ENCODE data around the gene RPL18A. TPM values are rescaled to one million over a fixed set of nuclear protein-coding genes. Genes with fewer than 3 reads are reported as not detected.

RPL18A gene
- total and polyA plus RNA-seq, 2 of the 13 experiments (the other 11 are each of a cell fraction or from before 2014, with no cell fraction given), result 1,471 to 2,004 TPM

- peak in 1 of 2 experiments; percentile 75; a peak in 1 of 4 replicates for TF ChIP-seq REST (IDR thresholded peaks at IDR 0.05; ENCODE audit: borderline replicate concordance in 1 of 2, low read depth in 1 of 2, low read length in 2 of 2)
- peak; percentile 56; the same call in 1 of the 2 replicates for TF ChIP-seq ZNF232 (CRISPR knock-in tag; IDR thresholded peaks at IDR 0.05; ENCODE audit: borderline replicate concordance)
- TF ChIP-seq ZBTB40 (IDR thresholded peaks at IDR 0.05), result peak; percentile 72
- TF ChIP-seq ZBTB40 (CRISPR knock-in tag; IDR thresholded peaks at IDR 0.05), result no peak
- TF ChIP-seq ZNF850 (CRISPR knock-in tag; conservative IDR thresholded peaks at IDR 0.05), result no peak
- TF ChIP-seq MLX (CRISPR knock-in tag; IDR thresholded peaks at IDR 0.05), result no peak
- TF ChIP-seq, protein P1, sequence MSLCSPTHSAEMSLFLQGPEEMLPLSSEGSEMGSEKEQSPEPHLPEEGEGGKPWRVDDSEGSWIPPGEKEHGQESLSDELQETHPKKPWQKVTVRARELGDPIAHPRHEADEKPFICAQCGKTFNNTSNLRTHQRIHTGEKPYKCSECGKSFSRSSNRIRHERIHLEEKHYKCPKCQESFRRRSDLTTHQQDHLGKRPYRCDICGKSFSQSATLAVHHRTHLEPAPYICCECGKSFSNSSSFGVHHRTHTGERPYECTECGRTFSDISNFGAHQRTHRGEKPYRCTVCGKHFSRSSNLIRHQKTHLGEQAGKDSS (CRISPR knock-in tag; IDR thresholded peaks at IDR 0.05; ENCODE audit: borderline replicate concordance, low read depth), result peak; percentile 21; the same call in 1 of the 2 replicates
- no peak; the same call in 1 of the 2 replicates for TF ChIP-seq BRD4 (CRISPR knock-in tag; IDR thresholded peaks at IDR 0.05)
- peak; percentile 30; the same call in 1 of the 2 replicates for TF ChIP-seq HDAC2 (CRISPR knock-in tag; IDR thresholded peaks at IDR 0.05)
- TF ChIP-seq PLSCR1 (CRISPR knock-in tag; IDR thresholded peaks at IDR 0.05; ENCODE audit: borderline replicate concordance), result no peak
- TF ChIP-seq ZNF660 (CRISPR knock-in tag; IDR thresholded peaks at IDR 0.05; ENCODE audit: borderline replicate concordance, low read depth), result no peak
- peak; percentile 73 for TF ChIP-seq ZNF205 (CRISPR knock-in tag; IDR thresholded peaks at IDR 0.05)
- TF ChIP-seq MIXL1 (CRISPR knock-in tag; IDR thresholded peaks at IDR 0.05), result no peak; the same call in 1 of the 2 replicates
These were observed at the start of gene RPL18A (continued) for GRCh38 chr19:17859533-17860330.

All from HepG2 (cell line).